CD4-positive, alpha-beta T cell treated with Interferon alpha-2 for 1 hour (primary cell): ENCODE data around the gene MAGEA12.
"Not testable (repeated sequence)": the region's sequence is repeated elsewhere in the genome, so short reads cannot be mapped to it uniquely, and the experiment has no call there.

Experiments
- DNase-seq, 2 donors: peaks; one replicate each; pipeline ENCODE4 v3.0.0-alpha.2; 2020 to 2022

Gene MAGEA12

GRCh38 chrX:152769549-152770289, 36.2 kb downstream of the MAGEA12 start, which contains the start of gene MAGEA6:
Gene MAGEA6, minus strand, starts transcription at chrX:152769689. Its CDS starts 2,039 bp downstream, at chrX:152767650.
- DNase-seq: not testable (repeated sequence)

- not testable (repeated sequence) for DNase-seq
Observed at GRCh38 chrX:152787062-152787461, 53.5 kb downstream of the MAGEA12 start.
